IMR-90 (cell line): ENCODE results near the gene SECISBP2. TPM values are rescaled to one million over a fixed set of nuclear protein-coding genes. Genes with fewer than 3 reads are reported as not detected.
A peak's percentile ranks its signal among the peaks of the same experiment; 100 is the strongest.

Experiments
- ATAC-seq: fragments of 200-7000 bp; cut with Tn5 transposase; 2 replicates; pipeline ENCODE4 v1.9.1; 2020; ENCODE audit warnings: low read depth, mild to moderate bottlenecking, moderate library complexity
- BruUV-seq: library from RNA; stranded (reverse); fragments of 400-500 nt; replicated peaks from 2 replicates; lab custom pipeline; 2021; lab: Mats Ljungman, UMichigan
- CTCF ChIA-PET: fragments of 300-600 bp; formaldehyde crosslinking; extraction: SDS; loops from one replicate; lab custom pipeline; 2021; ENCODE audit warnings: antibody characterized with exemption; lab: Yijun Ruan, JAX
- POLR2A ChIA-PET: fragments of 300-600 bp; sonication (Branson Sonifier 250); formaldehyde crosslinking; loops from one replicate; lab custom pipeline; 2022; ENCODE audit warnings: antibody characterized with exemption; ENCODE audit not compliant: unreplicated experiment; lab: Charles Lee
- DNase-seq: peaks from one replicate; pipeline ENCODE4 v3.0.0; 2013
- H2AFZ ChIP-seq: replicated peaks from 2 replicates; pipeline ENCODE3; 2013; ENCODE audit warnings: low read length, mild to moderate bottlenecking; ENCODE audit not compliant: poor library complexity
- H2AK5ac ChIP-seq: 2 replicates; pipeline ENCODE4 v1.6.1; 2013; ENCODE audit warnings: low read depth, low read length, inconsistent platforms
- H2AK9ac ChIP-seq: replicated peaks from 2 replicates; pipeline ENCODE3; 2013; ENCODE audit warnings: mild to moderate bottlenecking, low read depth, low read length, moderate library complexity; ENCODE audit not compliant: poor library complexity
- H2BK120ac ChIP-seq: 2 replicates; pipeline ENCODE4 v1.6.1; 2013; ENCODE audit warnings: low read depth, low read length, inconsistent platforms
- H2BK15ac ChIP-seq: 3 replicates; pipeline ENCODE4 v1.6.1; 2013; ENCODE audit warnings: low read depth, low read length, inconsistent platforms
- H2BK20ac ChIP-seq: 2 replicates; pipeline ENCODE4 v1.6.1; 2013; ENCODE audit warnings: low read depth, mild to moderate bottlenecking, inconsistent platforms, low read length, moderate library complexity
- H2BK5ac ChIP-seq: 2 replicates; pipeline ENCODE4 v1.6.1; 2013; ENCODE audit warnings: mild to moderate bottlenecking, low read depth, low read length, inconsistent platforms; ENCODE audit not compliant: poor library complexity, severe bottlenecking
- H3K14ac ChIP-seq: replicated peaks from 2 replicates; pipeline ENCODE4 v1.6.1; 2013; ENCODE audit warnings: low read depth, low read length, inconsistent platforms
- H3K18ac ChIP-seq: 2 replicates; pipeline ENCODE4 v1.6.1; 2013; ENCODE audit warnings: low read depth, low read length, control low read depth
- H3K23ac ChIP-seq: 2 replicates; pipeline ENCODE4 v1.6.1; 2013; ENCODE audit warnings: low read depth, low read length, inconsistent platforms
- H3K27ac ChIP-seq: 2 replicates; pipeline ENCODE4 v1.5.1; 2013; ENCODE audit warnings: mild to moderate bottlenecking, control low read depth, low read length; ENCODE audit not compliant: insufficient read depth
- H3K27me3 ChIP-seq: 2 replicates; pipeline ENCODE4 v1.6.1; 2013; ENCODE audit warnings: low read length; ENCODE audit not compliant: control insufficient read depth, insufficient read depth
- H3K36me3 ChIP-seq: 2 replicates; pipeline ENCODE4 v1.6.1; 2013; ENCODE audit warnings: low read length, mixed read lengths; ENCODE audit not compliant: control insufficient read depth, insufficient read depth
- H3K4ac ChIP-seq: 2 replicates; pipeline ENCODE4 v1.6.1; 2013; ENCODE audit warnings: low read depth, low read length, inconsistent platforms
- H3K4me1 ChIP-seq: 2 replicates; pipeline ENCODE4 v1.6.1; 2013; ENCODE audit warnings: low read length, mixed read lengths; ENCODE audit not compliant: control insufficient read depth, insufficient read depth
- H3K4me2 ChIP-seq: 2 replicates; pipeline ENCODE4 v1.6.1; 2013; ENCODE audit warnings: low read depth, mild to moderate bottlenecking, control low read depth, low read length, moderate library complexity
- H3K4me3 ChIP-seq: 2 replicates; pipeline ENCODE4 v1.5.1; 2013; ENCODE audit warnings: low read depth, mild to moderate bottlenecking, control low read depth, low read length, moderate library complexity; ENCODE audit not compliant: insufficient read depth
- H3K56ac ChIP-seq: 2 replicates; pipeline ENCODE4 v1.6.1; 2013; ENCODE audit warnings: low read length, inconsistent platforms; ENCODE audit not compliant: insufficient read depth; ENCODE audit errors: extremely low read depth
- H3K79me1 ChIP-seq, 2 experiments: 2 replicates each; pipeline ENCODE4 v1.6.1; 2013; ENCODE audit warnings: low read length in 2 of 2, inconsistent platforms in 1 of 2, low read depth in 1 of 2
- H3K9ac ChIP-seq: 2 replicates; pipeline ENCODE4 v1.6.1; 2013; ENCODE audit warnings: low read depth, low read length, control low read depth
- H3K9me1 ChIP-seq: 2 replicates; pipeline ENCODE4 v1.6.1; 2013; ENCODE audit warnings: low read length, inconsistent platforms; ENCODE audit not compliant: insufficient read depth
- H3K9me3 ChIP-seq: 2 replicates; pipeline ENCODE4 v1.6.1; 2013; ENCODE audit warnings: low read length; ENCODE audit not compliant: control insufficient read depth, insufficient read depth
- H4K20me1 ChIP-seq: 2 replicates; pipeline ENCODE4 v1.6.1; 2013; ENCODE audit warnings: low read length, inconsistent platforms; ENCODE audit not compliant: insufficient read depth
- H4K5ac ChIP-seq: 2 replicates; pipeline ENCODE4 v1.6.1; 2013; ENCODE audit warnings: mild to moderate bottlenecking, low read depth, low read length, control low read depth
- H4K8ac ChIP-seq, 2 experiments: 2 replicates each; pipeline ENCODE4 v1.6.1; 2013; ENCODE audit warnings: low read depth in 2 of 2, low read length in 2 of 2, control low read depth in 1 of 2, inconsistent platforms in 1 of 2
- H4K91ac ChIP-seq: 2 replicates; pipeline ENCODE4 v1.6.1; 2013; ENCODE audit warnings: low read depth, low read length, inconsistent platforms; ENCODE audit not compliant: insufficient read depth
- CHD1 ChIP-seq: IDR thresholded peaks from 2 replicates; pipeline ENCODE4 v1.6.1; 2012; ENCODE audit warnings: low read depth, low read length, improper control_type of control experiment
- CTCF ChIP-seq: conservative IDR thresholded peaks from 2 replicates; pipeline ENCODE4 v1.5.1; 2012; ENCODE audit warnings: mild to moderate bottlenecking, low read depth, low read length, improper control_type of control experiment
- ELK1 ChIP-seq: fragments of 150-350 bp; IDR thresholded peaks from 2 replicates; pipeline ENCODE4 v1.6.1; 2016; ENCODE audit warnings: low read depth, mild to moderate bottlenecking, low read length, moderate library complexity, borderline replicate concordance
- MAZ ChIP-seq: IDR thresholded peaks from 2 replicates; pipeline ENCODE4 v1.6.1; 2012; ENCODE audit warnings: low read depth, mild to moderate bottlenecking, low read length, improper control_type of control experiment, moderate library complexity, borderline replicate concordance
- MXI1 ChIP-seq: IDR thresholded peaks from 2 replicates; pipeline ENCODE4 v1.6.1; 2012; ENCODE audit warnings: low read depth, mild to moderate bottlenecking, low read length, moderate library complexity, borderline replicate concordance
- POLR2A ChIP-seq: IDR thresholded peaks from 2 replicates; pipeline ENCODE4 v1.6.1; 2012; ENCODE audit warnings: mild to moderate bottlenecking, low read depth, low read length
- RAD21 ChIP-seq: IDR thresholded peaks from 2 replicates; pipeline ENCODE4 v1.6.1; 2012; ENCODE audit warnings: low read length, improper control_type of control experiment
- RCOR1 ChIP-seq: IDR thresholded peaks from 2 replicates; pipeline ENCODE4 v1.6.1; 2012; ENCODE audit warnings: mild to moderate bottlenecking, low read length, improper control_type of control experiment; ENCODE audit not compliant: insufficient replicate concordance
- WGBS, 2 experiments: methylation state at CpG; one replicate each; pipeline versions ENCODE4 v1.1.5 to v1.1.7; 2013; ENCODE audit warnings: missing lambda C conversion rate in 2 of 2; ENCODE audit not compliant: insufficient read length in 1 of 2; ENCODE audit errors: extremely low coverage in 2 of 2; 5-methylcytosine and 5-hydroxymethylcytosine counted together
- dilution Hi-C: fragments of 300-500 bp; cut with HindIII; formaldehyde crosslinking; loops from one replicate; pipeline ENCODE4 v1.14.3; 2018; ENCODE audit warnings: low sequenced_read_pairs; ENCODE audit not compliant: unreplicated experiment
- in situ Hi-C: fragments of 300-500 bp; cut with MboI; formaldehyde crosslinking; loops from 3 replicates; pipeline ENCODE4 v1.14.3; 2019; ENCODE audit warnings: low sequenced_read_pairs, inconsistent platforms, mixed read lengths
- intact Hi-C: fragments of 100-400 bp; cut with micrococcal nuclease; formaldehyde crosslinking; loops from 2 replicates; pipeline ENCODE4 v1.10.0; 2022
- polyA plus RNA-seq, 3 experiments: library from polyadenylated mRNA; depleted of rRNA; stranded (reverse); fragments of >200 nt; gene quantifications; 2 replicates each; pipeline ENCODE4 v1.2.3, GENCODE V29; 2012; ENCODE audit warnings: low replicate concordance in 1 of 3
- total RNA-seq: library from RNA; depleted of rRNA; stranded (reverse); fragments of >200 nt; gene quantifications from 2 replicates; pipeline ENCODE4 v1.2.3, GENCODE V29; 2012
- TF ChIP-seq, protein P1 (sequence below): fragments of 150-350 bp; IDR thresholded peaks from 2 replicates; pipeline ENCODE4 v1.6.1; 2017; ENCODE audit warnings: mild to moderate bottlenecking, antibody characterized with exemption, low read length, low read depth

Gene SECISBP2
- total and polyA plus RNA-seq, 2 of the 4 experiments (the other 2 are of a cell fraction), result 16.4 to 18.8 TPM

DNA sequence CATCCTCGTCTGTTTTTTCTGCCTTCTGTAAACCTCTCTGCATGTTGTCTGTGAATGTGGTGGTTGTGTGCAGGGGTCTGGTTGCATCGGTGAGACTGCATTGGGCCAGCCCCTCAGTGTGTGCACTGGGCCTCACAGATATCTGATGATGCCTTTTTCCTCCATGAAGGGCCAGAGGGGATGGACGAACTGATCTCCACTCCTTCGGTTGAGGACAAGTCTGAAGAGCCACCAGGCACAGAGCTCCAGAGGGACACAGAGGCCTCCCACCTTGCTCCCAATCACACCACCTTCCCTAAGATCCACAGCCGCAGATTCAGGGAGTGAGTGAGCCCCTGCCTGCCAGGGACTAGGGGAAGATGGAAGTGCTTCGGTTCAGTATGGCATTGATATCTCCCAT is 31.3 kb downstream of the SECISBP2 start:
- H3K27ac ChIP-seq, result no peak overlapping the region
- ATAC-seq (no peak), DNase-seq (no peak)
- peaks cover 5% of the 10 kb centered on the region; the same call in 1 of the 2 replicates for H3K4me1 ChIP-seq
- H3K27me3 ChIP-seq, result no peaks in the 10 kb centered on the region
- ChIA-PET CTCF (no interaction called here), POLR2A (no interaction called here)
- H4K20me1 ChIP-seq, result peaks cover 4% of the 10 kb centered on the region; the same call in 1 of the 2 replicates
- peaks cover 76% of the 10 kb centered on the region for H3K36me3 ChIP-seq
- no peak overlapping the region for H2AK5ac ChIP-seq
- H3K4me2 ChIP-seq, result no peak overlapping the region
- peak overlapping the region; percentile 13 for H2AK9ac ChIP-seq
- no CpG with 5 or more reads among the region's 6 CpGs for WGBS, 2 experiments
- H3K4ac ChIP-seq, result no peak overlapping the region
- H2BK15ac ChIP-seq, result no peak overlapping the region
- H4K8ac ChIP-seq, result no peak overlapping the region
- intact Hi-C loops (loop anchor here (2.0 kb wide), 1 partner anchor 27 kb away; no protein-coding TSS in a partner anchor), dilution Hi-C loops (no loop called here), in situ Hi-C loops (no loop called here)
- H4K5ac ChIP-seq, result no peak overlapping the region
- H2AFZ ChIP-seq, result no peak overlapping the region
- no peak overlapping the region for H2BK120ac ChIP-seq
- H3K4me3 ChIP-seq, result no peak overlapping the region
- H3K9me1 ChIP-seq, result peaks cover 3% of the 10 kb centered on the region; the same call in 1 of the 2 replicates
- H3K23ac ChIP-seq, result no peak overlapping the region
- H3K56ac ChIP-seq, result no peak overlapping the region
- no peak overlapping the region for H4K91ac ChIP-seq
- BruUV-seq, result no TSS peak
- no peak overlapping the region for H2BK5ac ChIP-seq
- peaks cover 4 to 17% of the 10 kb centered on the region in 2 experiments; a peak in 3 of 4 replicates for H3K79me1 ChIP-seq
- no peak overlapping the region for H3K9ac ChIP-seq
- H3K14ac ChIP-seq, result no peak overlapping the region
- TF ChIP-seq CHD1 (no peak), POLR2A (no peak), CTCF (no peak), MAZ (no peak), RAD21 (no peak), RCOR1 (no peak), ELK1 (no peak), MXI1 (no peak)
- TF ChIP-seq, protein P1, sequence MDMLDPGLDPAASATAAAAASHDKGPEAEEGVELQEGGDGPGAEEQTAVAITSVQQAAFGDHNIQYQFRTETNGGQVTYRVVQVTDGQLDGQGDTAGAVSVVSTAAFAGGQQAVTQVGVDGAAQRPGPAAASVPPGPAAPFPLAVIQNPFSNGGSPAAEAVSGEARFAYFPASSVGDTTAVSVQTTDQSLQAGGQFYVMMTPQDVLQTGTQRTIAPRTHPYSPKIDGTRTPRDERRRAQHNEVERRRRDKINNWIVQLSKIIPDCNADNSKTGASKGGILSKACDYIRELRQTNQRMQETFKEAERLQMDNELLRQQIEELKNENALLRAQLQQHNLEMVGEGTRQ, result no peak
- H3K9me3 ChIP-seq, result no peaks in the 10 kb centered on the region
- no peak overlapping the region for H3K18ac ChIP-seq
- no peak overlapping the region for H2BK20ac ChIP-seq
